Pancreas (tissue), 10 donors: ENCODE results near the gene PREP. TPM values are rescaled to one million over a fixed set of nuclear protein-coding genes. Genes with fewer than 3 reads are reported as not detected.
A peak's percentile ranks its signal among the peaks of the same experiment; 100 is the strongest.

ENCODE experiments used
- ATAC-seq, 4 donors: fragments of 200-7000 bp; cut with Tn5 transposase; one replicate each; pipeline versions ENCODE4 v1.8.0 to v1.9.1; 2020; ENCODE audit warnings: mild to moderate bottlenecking in 4 of 4, moderate library complexity in 4 of 4
- DNase-seq, 6 donors: peaks; one replicate each; pipeline ENCODE4 v3.0.0-alpha.2; 2020
- FAIRE-seq: peaks from 2 replicates; lab custom pipeline; 2012; peaks lifted over from hg19 to GRCh38; lab: Jason Lieb, UNC
- H3K27ac ChIP-seq, 4 donors: fragments of 200-600 bp; sonication (generic); 1 replicate in 3 of 4; 2 replicates in 1 of 4; pipeline versions ENCODE4 v1.5.0 to v1.8.0; 2020
- H3K27me3 ChIP-seq, 4 donors: fragments of 200-600 bp; one replicate each; pipeline ENCODE4 v1.8.0; 2021
- H3K36me3 ChIP-seq, 3 donors: fragments of 200-600 bp; sonication (generic) in 1 of 3; one replicate each; pipeline versions ENCODE4 v1.5.0 to v1.8.0; 2020 to 2021
- H3K4me1 ChIP-seq, 3 donors: fragments of 200-600 bp; one replicate each; pipeline ENCODE4 v1.8.0; 2021
- H3K4me3 ChIP-seq, 4 donors: fragments of 200-600 bp; sonication (generic) in 2 of 4; one replicate each; pipeline versions ENCODE4 v1.5.0 to v1.8.0; 2020 to 2021
- H3K9me3 ChIP-seq, 4 donors: fragments of 200-600 bp; one replicate each; pipeline ENCODE4 v1.8.0; 2021
- WGBS, 2 donors: extraction: QIAGEN DNeasy Blood & Tissue Kit; methylation state at CpG; one replicate each; pipeline ENCODE4 v1.1.7; 2013; 5-methylcytosine and 5-hydroxymethylcytosine counted together
- intact Hi-C, 3 donors: fragments of 100-400 bp; cut with DNase I; formaldehyde crosslinking; loops; one replicate each; pipeline versions ENCODE4 v1.11.1 to v1.14.2; 2022
- polyA plus RNA-seq, 2 donors: library from polyadenylated mRNA; stranded (reverse); fragments of 200-250 nt; gene quantifications; one replicate each; pipeline ENCODE4 v1.2.3, GENCODE V29; 2013
- total RNA-seq, 6 donors: library from RNA; stranded (reverse); fragmentation: NEBNext Ultra II Directional in 4 of 6; extraction: Animal tissue kit (Norgen Biotek cat#: 25700) in 4 of 6; gene quantifications; one replicate each; pipeline versions ENCODE4 v1.2.1 to v1.2.4, GENCODE V29; 2021 to 2023
- TF ChIP-seq, protein P1 (sequence below), 4 donors: fragments of 200-600 bp; sonication (generic) in 3 of 4; IDR thresholded peaks; one replicate each; pipeline versions ENCODE4 v1.5.0 to v1.8.0; 2021; ENCODE audit warnings: antibody characterized with exemption in 4 of 4
- donor health status: healthy with polysubstance abuse.
- donor health status: DM: no; HTN: no; CAD: no; lungs with moderate emphysema.
- donor health status: DM: no; HTN: no; CAD: no.
- donor health status: control.
- donor health status: control.
- donor health status: Bipolar disorder and iron deficiency.
- donor health status: DM: yes; HTN: yes; CAD: no.
- donor health status: DM: no; HTN: no; CAD: no.
- donor health status: DM: no; HTN: no; CAD: no.
- donor health status: DM: yes; HTN: yes; CAD: no.

Gene PREP
- total and polyA plus RNA-seq, 8 donors: 7.6 to 16.5 (median 11.5) TPM

DNA sequence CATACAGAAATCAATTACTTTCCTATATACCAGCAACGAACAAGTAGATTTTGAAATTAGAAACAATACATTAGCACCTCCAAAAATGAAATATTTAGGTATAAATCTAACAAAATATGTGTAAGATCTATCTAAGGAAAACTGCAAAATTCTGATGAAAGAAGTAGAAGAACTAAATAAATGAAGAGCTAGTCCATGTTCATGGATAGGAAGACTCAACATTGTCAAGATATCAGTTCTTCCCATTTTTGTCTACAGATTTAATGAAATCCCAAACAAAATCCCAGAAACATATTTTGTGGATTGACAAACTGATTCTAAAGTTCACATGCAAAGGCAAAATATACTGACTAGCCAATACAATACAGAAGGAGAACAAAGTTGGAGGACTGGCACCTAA is 33.7 kb downstream of the PREP start:
- intact Hi-C loops: no loop called here
- FAIRE-seq: no peak

DNA sequence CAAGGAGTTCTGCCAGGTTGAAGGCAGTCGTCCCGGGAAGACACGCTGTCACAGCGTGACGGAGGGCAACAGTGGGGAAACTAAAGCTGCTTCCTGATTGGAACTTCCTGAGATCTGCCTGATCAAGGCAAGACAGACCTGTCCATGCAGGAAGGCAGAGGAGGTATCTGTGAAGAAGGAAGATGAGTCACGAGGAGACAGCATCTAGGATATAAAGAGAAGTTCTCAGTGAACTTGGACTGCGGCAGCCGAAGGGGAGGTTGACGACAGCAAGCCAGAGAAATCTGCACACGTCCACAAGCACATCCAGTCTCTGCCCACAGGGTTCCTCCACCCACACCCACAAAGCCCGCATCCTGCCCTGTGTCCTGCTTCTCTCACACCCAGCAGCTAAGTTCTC is 38.6 kb downstream of the PREP start:
- intact Hi-C loops: no loop called here
- peaks cover 0 to 6% (median 0%) of the 10 kb centered on the region in 3 donors for H3K36me3 ChIP-seq
- no peaks in the 10 kb centered on the region for H3K9me3 ChIP-seq
- H3K4me1 ChIP-seq: no peaks in the 10 kb centered on the region
- no peak overlapping the region for H3K27ac ChIP-seq
- DNase-seq (no peak), FAIRE-seq (no peak), ATAC-seq (no peak)
- TF ChIP-seq, protein P1, sequence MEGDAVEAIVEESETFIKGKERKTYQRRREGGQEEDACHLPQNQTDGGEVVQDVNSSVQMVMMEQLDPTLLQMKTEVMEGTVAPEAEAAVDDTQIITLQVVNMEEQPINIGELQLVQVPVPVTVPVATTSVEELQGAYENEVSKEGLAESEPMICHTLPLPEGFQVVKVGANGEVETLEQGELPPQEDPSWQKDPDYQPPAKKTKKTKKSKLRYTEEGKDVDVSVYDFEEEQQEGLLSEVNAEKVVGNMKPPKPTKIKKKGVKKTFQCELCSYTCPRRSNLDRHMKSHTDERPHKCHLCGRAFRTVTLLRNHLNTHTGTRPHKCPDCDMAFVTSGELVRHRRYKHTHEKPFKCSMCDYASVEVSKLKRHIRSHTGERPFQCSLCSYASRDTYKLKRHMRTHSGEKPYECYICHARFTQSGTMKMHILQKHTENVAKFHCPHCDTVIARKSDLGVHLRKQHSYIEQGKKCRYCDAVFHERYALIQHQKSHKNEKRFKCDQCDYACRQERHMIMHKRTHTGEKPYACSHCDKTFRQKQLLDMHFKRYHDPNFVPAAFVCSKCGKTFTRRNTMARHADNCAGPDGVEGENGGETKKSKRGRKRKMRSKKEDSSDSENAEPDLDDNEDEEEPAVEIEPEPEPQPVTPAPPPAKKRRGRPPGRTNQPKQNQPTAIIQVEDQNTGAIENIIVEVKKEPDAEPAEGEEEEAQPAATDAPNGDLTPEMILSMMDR (IDR thresholded peaks at IDR 0.05): no peak
- no peaks in the 10 kb centered on the region for H3K27me3 ChIP-seq
- no peak overlapping the region for H3K4me3 ChIP-seq
- WGBS, 2 donors: 85 to 93% methylated on average over 11 of the region's 11 CpGs

More for the DNA sequence above, 33.7 kb downstream of the PREP start:
- 95 to 98% methylated on average over 1 of the region's 1 CpG for WGBS, 2 donors
- Histone ChIP-seq H3K9me3 (peaks cover 0 to 2% (median 0%) of the 10 kb centered on the region in 4 donors), H3K4me3 (no peak overlapping the region), H3K27ac (no peak overlapping the region), H3K4me1 (no peaks in the 10 kb centered on the region), H3K36me3 (peaks cover 0 to 7% (median 3%) of the 10 kb centered on the region in 3 donors), H3K27me3 (no peaks in the 10 kb centered on the region)
- DNase-seq (no peak), ATAC-seq (no peak)
- TF ChIP-seq, protein P1 (IDR thresholded peaks at IDR 0.05): no peak

DNA sequence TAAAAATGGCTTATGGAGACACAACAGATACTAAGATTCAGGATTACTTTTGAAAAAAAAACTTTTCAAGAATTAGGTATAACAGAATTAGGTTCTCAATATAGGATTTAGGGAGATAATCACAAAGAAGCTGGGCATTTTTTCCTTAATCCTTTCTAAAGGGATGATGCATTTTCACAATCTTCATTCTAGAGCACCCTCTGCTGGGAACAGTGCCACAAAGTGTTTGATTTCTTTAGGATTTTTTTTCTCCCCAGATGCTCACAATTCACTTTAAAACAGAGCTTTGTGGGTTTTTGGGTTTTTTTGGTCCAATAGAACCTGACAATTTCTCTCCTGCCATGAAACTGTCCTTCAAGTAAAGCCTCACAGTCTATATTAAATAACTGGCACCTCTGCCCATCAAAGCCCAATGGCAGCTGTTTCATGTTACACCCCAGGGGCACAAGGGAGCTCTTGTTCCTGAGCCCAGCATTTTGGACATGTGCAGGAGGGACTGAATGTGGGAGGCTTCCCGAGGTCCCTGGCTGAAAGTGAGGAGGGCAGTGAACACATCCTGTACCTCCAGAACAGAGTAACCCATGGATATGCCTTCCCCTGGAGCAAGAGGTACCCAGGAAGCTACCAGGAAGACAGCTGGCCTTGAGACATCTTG is 39.7 kb downstream of the PREP start:
- ATAC-seq: no peak
- intact Hi-C loops: no loop called here
- no peak overlapping the region for H3K27ac ChIP-seq

DNA sequence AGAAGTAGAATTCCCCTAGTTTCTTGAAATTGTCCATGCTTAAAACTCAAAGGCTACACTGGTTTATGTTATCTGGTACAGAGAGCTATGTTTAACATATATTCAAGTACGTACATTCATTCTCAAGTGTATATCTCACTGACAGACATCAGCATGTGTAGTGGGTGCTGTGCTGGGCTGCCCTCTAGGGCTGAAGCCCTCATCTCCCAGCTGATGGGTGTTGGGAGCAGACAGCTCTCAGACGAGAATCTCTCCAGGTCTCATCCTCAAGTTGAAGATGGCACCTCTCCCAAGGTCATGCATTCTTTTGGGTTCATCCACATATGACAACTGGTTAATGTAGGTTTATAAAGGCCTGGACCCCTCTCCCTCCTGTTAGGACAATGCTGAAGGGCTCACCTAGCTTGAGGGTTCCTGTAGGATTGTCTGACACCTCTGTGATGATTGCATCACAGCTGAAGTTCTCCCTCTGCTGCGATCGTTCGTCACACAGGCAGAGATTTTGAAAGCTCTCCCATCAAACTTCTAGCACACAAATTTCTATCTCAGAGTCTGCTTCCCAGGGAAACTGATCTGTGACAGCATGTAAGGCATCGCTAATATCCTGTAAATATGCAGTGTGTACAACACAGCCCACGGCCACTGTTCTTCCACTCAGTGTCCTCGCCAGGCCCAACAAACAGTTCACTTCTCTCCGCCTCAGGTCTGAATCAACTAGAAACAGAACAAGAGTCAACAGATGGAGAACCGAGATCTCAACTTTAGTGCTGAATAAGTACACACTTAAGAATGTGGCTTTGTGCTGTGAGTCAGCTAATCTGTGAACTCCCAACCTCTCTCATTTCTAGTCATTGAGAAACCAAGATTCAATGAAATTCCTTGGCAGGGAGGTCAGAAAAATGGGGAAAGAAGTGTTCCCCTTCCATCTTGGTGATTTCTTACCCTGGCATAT is 43.2 kb downstream of the PREP start:
- Histone ChIP-seq H3K36me3 (peaks cover 0 to 7% (median 0%) of the 10 kb centered on the region in 3 donors), H3K27ac (no peak overlapping the region), H3K27me3 (no peaks in the 10 kb centered on the region), H3K4me1 (no peaks in the 10 kb centered on the region), H3K4me3 (no peak overlapping the region), H3K9me3 (no peaks in the 10 kb centered on the region)
- ATAC-seq (peak in 2 of 4 donors; percentile 44 to 49), DNase-seq (no peak), FAIRE-seq (no peak)
- WGBS, 2 donors: 92 to 95% methylated on average over 10 of the region's 10 CpGs
- TF ChIP-seq, protein P1 (IDR thresholded peaks at IDR 0.05): no peak
- intact Hi-C loops: no loop called here

More for the DNA sequence above, 39.7 kb downstream of the PREP start:
- Histone ChIP-seq H3K9me3 (no peaks in the 10 kb centered on the region), H3K4me1 (no peaks in the 10 kb centered on the region), H3K27me3 (no peaks in the 10 kb centered on the region), H3K36me3 (peaks cover 0 to 7% (median 0%) of the 10 kb centered on the region in 3 donors), H3K4me3 (no peak overlapping the region)
- FAIRE-seq: no peak
- TF ChIP-seq, protein P1 (IDR thresholded peaks at IDR 0.05): no peak
- no peak for DNase-seq
- WGBS, 2 donors: 34 to 62% methylated on average over 1 of the region's 1 CpG
